GM18867 (cell line): Measurements from ENCODE around the gene TMCC1.
"Not testable (repeated sequence)": the region's sequence is repeated elsewhere in the genome, so short reads cannot be mapped to it uniquely, and the experiment has no call there.

Experiments used
- ATAC-seq: cut with Tn5 transposase; IDR thresholded peaks from one replicate; pipeline ENCODE4 v1.9.1; 2021; ENCODE audit warnings: mild to moderate bottlenecking, moderate library complexity; ENCODE audit not compliant: unreplicated experiment

TMCC1 gene

DNA sequence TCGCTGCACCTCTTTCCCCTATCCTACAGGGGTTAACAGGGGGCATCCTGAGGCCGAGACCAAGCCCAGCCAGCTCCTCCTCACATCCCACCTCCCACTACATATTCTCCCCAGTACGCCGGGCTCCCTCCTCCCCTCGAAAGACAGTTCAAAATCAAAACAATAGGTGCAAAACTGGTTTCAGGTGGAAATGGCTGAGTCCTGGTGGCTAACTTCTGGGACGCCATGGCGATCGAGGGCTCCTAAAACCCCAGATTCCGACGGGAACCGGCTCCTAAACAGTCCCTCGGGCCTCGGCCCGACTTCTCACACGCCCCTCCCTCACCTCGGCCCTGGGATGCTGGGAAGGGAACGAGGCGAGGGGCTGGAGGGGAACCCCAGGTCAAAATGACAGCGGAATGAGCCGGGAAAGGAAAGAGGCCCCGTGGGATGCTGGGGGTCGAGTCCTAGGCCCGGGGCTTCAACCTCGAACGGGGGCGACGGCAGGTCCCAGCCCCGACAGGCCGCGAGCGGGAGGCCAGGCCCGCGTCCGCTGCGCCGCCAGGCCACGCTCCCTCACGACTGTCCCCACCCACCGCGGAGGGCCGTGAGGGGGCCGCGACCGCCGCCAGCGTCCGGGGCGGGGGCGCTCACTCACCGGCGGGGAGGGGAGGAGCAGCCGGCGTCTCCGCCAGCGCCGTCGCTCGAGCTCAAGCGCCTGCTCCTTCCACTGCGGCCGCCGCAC, 492 bp downstream of the TMCC1 start:
- peak; percentile 72 for ATAC-seq

DNA sequence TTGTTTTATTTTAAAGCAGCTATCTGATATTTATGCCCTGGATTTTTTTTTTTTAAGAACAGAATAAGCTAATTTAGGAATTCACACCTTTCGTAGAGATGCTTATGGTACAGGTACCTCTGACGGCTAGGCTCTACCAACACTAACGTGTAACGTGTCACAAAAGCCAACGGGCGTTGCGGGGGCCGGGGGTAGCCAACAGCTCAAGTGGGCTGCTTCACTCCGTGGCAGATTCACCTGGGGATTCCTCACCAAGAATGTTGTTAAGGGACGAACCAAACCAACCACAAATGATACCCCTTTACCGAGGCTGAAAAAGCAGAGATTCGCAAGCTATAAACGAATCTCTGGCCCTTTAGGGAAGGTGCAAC, 1.0 kb downstream of the TMCC1 start:
- ATAC-seq = no peak

GRCh38 chr3:129890891-129891290, 2.6 kb downstream of the TMCC1 start:
- no peak for ATAC-seq

- ATAC-seq = no peak
Observed at GRCh38 chr3:129890125-129890524, 3.4 kb downstream of the TMCC1 start.

DNA sequence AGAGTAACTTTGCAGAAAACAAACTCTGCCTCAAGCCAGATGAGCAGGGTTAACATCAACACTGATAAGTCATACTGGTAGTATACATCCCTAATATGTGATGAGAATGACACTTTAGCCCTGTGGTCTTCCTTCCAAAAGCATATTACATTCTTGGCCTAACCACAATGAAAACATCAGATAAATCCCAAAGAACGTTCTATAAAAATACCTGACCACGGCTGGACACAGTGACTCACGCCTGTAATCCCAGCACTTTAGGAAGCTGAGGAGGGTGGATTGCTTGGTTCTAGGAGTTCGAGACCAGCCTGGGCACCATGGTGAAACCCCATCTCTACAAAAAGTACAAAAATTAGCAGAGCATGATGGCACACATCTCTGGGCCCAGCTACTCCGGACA, 4.7 kb downstream of the TMCC1 start:
- ATAC-seq = no peak

DNA sequence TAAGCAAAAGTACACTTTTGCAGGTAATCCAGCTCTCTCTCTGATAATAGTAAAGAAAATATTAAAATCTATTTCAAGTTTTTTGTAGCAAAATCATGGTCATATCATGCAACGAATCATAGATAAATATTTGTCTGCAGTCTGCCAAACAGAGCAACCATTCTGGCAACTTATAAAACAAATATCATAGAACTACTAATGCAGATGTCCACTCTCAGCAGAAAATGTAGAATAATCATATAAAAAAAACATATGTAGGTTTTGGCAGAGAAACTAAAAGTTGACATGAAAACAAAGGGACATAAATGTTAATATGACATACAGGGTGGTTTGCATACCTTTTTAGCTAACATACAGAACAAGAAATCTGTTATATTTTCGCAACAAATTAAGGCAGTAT, 12.2 kb downstream of the TMCC1 start:
- ATAC-seq = no peak

GRCh38 chr3:129878355-129878754, 15.2 kb downstream of the TMCC1 start:
- no peak for ATAC-seq

- not testable (repeated sequence) for ATAC-seq
Observed at GRCh38 chr3:129874479-129874878, 19.0 kb downstream of the TMCC1 start.

DNA sequence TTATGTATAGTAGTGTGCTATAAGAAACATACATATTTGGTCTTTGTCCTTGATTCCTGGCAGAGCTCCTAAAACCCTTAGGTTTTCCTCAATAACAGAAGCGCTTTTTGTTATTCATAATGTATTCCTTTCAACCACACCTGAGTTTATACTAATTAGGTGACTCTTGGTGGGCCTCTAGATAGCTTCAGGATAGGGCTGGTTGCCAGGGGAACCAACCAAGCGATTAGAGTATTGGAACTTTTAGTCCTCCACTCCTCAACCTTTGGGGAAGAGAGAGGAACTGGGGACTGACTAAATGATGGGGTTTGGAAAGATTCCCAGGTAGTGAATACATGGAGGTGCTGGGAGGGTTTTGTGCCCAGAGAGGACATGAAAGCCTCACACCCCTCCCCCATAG, 24.6 kb downstream of the TMCC1 start:
- ATAC-seq = no peak

GRCh38 chr3:129867506-129868124, 25.9 kb downstream of the TMCC1 start:
- ATAC-seq = no peak

- ATAC-seq = no peak
Observed at GRCh38 chr3:129865806-129866205, 27.7 kb downstream of the TMCC1 start.

- no peak for ATAC-seq
Observed at GRCh38 chr3:129864519-129864918, 29.0 kb downstream of the TMCC1 start.

- no peak for ATAC-seq
Observed at GRCh38 chr3:129859272-129859671, 34.2 kb downstream of the TMCC1 start.

DNA sequence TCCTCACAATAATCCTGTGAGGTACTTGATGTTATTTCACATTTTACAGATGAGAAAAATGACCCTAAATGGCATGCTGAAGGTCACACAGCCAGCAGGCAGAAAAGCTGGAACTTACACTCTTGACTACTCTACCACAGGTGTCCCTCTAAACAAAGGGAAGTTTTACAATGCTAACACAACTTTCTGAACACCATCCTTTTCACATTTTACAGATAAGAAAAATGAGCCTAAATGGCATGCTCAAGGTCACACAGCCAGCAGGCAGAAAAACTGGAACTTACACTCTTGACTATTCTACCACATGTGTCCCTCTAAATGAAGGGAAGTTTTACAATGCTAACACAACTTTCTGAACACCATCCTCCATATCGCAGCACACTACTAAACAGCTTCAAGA, 35.6 kb downstream of the TMCC1 start:
- no peak for ATAC-seq

DNA sequence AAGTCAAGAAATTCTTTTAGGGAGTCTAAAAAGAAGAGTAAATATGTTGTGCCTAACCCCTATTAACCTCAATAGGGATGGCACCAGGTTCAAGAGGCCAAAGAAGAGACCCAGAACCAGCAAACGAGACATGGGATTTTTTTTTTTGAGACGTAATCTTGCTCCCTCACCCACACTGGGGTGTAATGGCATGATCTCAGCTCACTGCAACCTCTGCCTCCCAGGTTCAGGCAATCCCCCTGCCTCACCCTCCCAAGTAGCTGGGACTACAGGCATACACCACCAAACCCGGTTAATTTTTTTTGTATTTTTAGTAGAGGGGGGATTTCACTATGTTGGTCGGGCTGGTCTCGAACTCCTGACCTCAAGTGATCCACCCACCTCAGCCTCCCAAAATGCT, 36.7 kb downstream of the TMCC1 start:
- ATAC-seq = not testable (repeated sequence)

DNA sequence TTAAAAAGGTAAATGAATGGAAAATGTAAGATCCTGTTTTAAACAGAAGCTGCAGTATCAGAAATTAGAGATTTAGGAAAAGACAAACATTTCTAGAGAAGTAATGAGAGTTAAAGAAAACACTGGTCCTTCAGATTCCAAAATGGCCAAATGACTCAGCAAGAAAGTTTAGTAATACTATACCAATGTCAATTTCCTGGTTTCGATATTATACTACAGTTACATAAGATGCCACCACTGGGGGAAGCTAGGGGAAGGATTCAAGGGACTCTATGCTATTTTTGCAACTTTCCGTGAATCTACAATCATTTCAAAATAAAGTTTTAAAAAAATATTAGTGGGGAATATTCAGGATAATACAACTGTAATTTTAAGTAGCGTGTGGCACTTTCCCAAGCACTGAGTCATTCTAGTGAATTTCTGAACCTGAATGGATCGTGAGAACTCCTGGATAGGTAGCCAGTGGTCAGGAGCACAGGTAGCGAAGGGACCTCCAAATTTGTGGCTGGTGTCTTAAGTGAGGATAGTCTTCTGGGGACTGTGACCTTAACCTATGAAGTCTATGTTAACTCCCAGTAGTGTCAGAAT, 37.6 kb downstream of the TMCC1 start:
- ATAC-seq = no peak

GRCh38 chr3:129855170-129855831, 38.2 kb downstream of the TMCC1 start:
- no peak for ATAC-seq

DNA sequence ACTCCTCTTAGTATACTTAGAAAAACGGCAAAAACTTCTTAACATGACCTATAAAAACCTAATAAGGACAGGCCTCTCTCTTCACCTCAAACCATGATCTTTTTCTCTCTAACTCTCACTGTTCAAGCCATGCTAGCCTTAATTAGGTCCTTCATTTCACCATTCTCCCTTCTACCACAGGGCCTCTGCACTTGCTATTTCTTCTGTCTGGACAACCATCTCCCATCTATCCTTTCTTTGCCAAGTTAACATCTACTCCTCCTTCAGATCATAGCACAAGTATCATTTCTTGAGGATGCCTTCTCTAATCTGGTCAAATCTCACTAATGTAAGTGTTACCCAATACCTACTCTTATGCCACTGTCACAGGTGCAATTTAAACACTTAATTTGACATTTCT, 39.1 kb downstream of the TMCC1 start:
- no peak for ATAC-seq

DNA sequence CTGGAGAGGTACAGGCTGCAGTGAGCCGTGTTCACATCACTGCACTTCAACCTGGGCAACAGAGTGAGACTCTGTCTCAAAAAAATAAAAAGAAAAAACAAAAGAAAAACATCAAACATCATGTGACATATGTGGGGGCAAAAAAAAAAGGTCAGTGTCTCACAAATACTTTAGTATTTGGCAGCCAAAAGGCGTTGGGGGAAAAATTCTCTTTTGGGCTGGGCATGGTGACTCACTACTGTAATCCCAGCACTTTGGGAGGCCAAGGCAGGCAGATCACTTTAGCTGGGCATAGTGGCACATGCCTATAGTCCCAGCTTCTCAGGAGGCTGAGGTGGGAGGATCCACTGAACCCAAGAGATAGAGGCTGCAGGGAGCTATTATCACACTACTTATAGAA, 47.6 kb downstream of the TMCC1 start:
- ATAC-seq = no peak

DNA sequence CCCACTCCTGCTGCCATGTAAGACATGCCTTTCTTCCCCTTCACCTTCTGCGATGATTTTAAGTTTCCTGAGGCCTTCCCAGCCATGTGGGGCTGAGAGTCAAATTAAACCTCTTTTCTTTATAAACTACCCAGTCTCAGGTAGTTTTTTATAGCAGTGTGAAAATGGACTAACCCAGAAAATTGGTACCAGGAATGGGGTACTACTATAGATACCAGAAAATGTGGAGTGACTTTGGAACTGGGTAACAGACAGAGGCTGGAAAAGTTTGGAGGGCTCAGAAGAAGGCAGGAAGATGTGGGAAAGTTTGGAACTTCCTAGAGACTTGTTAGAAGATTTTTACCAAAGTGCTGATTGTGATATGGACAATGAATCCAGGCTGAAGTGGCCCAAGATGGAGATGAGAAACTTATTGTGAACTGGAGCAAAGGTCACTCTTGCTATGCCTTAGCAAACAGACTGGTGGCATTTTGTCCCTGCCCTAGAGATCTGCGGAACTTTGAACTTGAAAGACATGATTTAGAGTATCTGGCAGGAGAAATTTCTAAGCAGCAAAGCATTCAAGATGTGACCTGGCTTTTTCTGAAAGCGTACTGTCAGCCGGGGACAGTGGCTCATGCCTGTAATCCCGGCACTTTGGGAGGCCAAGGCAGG, 52.7 kb downstream of the TMCC1 start:
- no peak for ATAC-seq

DNA sequence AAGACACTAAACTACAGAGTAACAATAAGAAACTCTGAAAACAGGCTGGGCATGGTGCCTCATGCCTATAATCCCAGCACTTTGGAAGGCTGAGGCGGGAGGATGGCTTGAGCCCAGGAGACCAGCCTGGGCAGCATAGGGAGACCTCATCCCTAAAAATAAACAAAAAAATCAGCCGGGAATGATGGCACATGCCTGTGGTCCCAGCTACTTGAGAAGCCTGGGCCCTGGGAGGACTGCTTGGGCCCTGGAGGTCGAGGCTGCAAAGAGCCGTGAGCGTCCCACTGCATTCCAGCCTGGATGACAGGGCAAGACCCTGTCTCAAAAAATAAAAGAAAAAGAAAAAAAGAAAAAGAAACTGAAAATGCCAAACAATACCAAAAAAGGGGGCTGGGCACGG, 55.4 kb downstream of the TMCC1 start:
- ATAC-seq = no peak
